Fibroblast of lung (primary cell): ENCODE data around the gene RBM25. TPM values are rescaled to one million over a fixed set of nuclear protein-coding genes. Genes with fewer than 3 reads are reported as not detected.

Source experiments
- DNase-seq, 2 donors: peaks; one replicate each; pipeline versions ENCODE4 v3.0.0 to v3.0.0-alpha.2; 2010; ENCODE audit warnings: low read depth in 2 of 2
- H2AFZ ChIP-seq: 2 replicates; pipeline ENCODE4 v1.5.1; 2012; ENCODE audit warnings: low read length, control low read depth, inconsistent platforms
- H3K27ac ChIP-seq: 2 replicates; pipeline ENCODE4 v1.5.1; 2011; ENCODE audit warnings: low read length, control low read depth; ENCODE audit not compliant: insufficient read depth
- H3K27me3 ChIP-seq: 2 replicates; pipeline ENCODE4 v1.5.1; 2011; ENCODE audit warnings: mild to moderate bottlenecking, low read length; ENCODE audit not compliant: control insufficient read depth, insufficient read depth
- H3K36me3 ChIP-seq: 2 replicates; pipeline ENCODE4 v1.5.1; 2011; ENCODE audit warnings: low read length; ENCODE audit not compliant: control insufficient read depth, insufficient read depth
- H3K4me1 ChIP-seq: 2 replicates; pipeline ENCODE4 v1.5.1; 2011; ENCODE audit warnings: low read length; ENCODE audit not compliant: control insufficient read depth, insufficient read depth; ENCODE audit errors: extremely low read depth
- H3K4me2 ChIP-seq: 2 replicates; pipeline ENCODE4 v1.5.1; 2011; ENCODE audit warnings: low read length, control low read depth; ENCODE audit not compliant: insufficient read depth; ENCODE audit errors: extremely low read depth
- H3K4me3 ChIP-seq, 4 experiments: fragments of 200-600 bp in 1 of 4; sonication (generic) in 1 of 4; replicated peaks in 1 of 4; 2 replicates each; pipeline ENCODE4 v1.5.1; 2011 to 2016; ENCODE audit warnings: low read length in 4 of 4, low read depth in 3 of 4, mild to moderate bottlenecking in 3 of 4, control low read depth in 2 of 4, inconsistent platforms in 1 of 4, mixed read lengths in 1 of 4; ENCODE audit not compliant: insufficient read depth in 1 of 4; ENCODE audit errors: control extremely low read depth in 1 of 4
- H3K79me2 ChIP-seq: 2 replicates; pipeline ENCODE4 v1.5.1; 2012; ENCODE audit warnings: mild to moderate bottlenecking, low read length, inconsistent platforms; ENCODE audit not compliant: control insufficient read depth, insufficient read depth
- H3K9ac ChIP-seq: 2 replicates; pipeline ENCODE4 v1.5.1; 2011; ENCODE audit warnings: mild to moderate bottlenecking, low read length, control low read depth; ENCODE audit not compliant: insufficient read depth
- H3K9me3 ChIP-seq: 2 replicates; pipeline ENCODE4 v1.5.1; 2012; ENCODE audit warnings: low read depth, low read length; ENCODE audit not compliant: control insufficient read depth, insufficient read depth
- H4K20me1 ChIP-seq: 2 replicates; pipeline ENCODE4 v1.5.1; 2011; ENCODE audit warnings: low read length; ENCODE audit not compliant: control insufficient read depth, insufficient read depth; ENCODE audit errors: extremely low read depth
- EZH2 ChIP-seq: IDR thresholded peaks from 2 replicates; pipeline ENCODE4 v1.5.1; 2012; ENCODE audit warnings: low read length, control low read depth, mild to moderate bottlenecking; ENCODE audit errors: missing control alignments
- polyA plus RNA-seq, 2 donors: library from polyadenylated mRNA; depleted of rRNA in 1 of 2; stranded (reverse) in 1 of 2; unstranded in 1 of 2; fragments of >200 nt; gene quantifications; 2 replicates each; pipeline ENCODE4 v1.2.1, GENCODE V29; 2011 to 2012; ENCODE audit warnings: missing spikeins in 1 of 2
- total RNA-seq: library from RNA; depleted of rRNA; stranded (reverse); fragments of >200 nt; gene quantifications from 2 replicates; pipeline ENCODE4 v1.2.1, GENCODE V29; 2014
- TF ChIP-seq, protein P1 (sequence below), 2 donors: IDR thresholded peaks in 1 of 2; conservative IDR thresholded peaks in 1 of 2; 1 replicate in 1 of 2; 2 replicates in 1 of 2; pipeline ENCODE4 v1.5.1; 2011 to 2012; ENCODE audit warnings: low read length in 2 of 2, control low read depth in 1 of 2, inconsistent platforms in 1 of 2, low read depth in 1 of 2, mild to moderate bottlenecking in 1 of 2

The RBM25 gene
- total and polyA plus RNA-seq, 2 donors (not counting 1 experiment from before 2014, with no cell fraction given) = 25.4 to 42.5 TPM

DNA sequence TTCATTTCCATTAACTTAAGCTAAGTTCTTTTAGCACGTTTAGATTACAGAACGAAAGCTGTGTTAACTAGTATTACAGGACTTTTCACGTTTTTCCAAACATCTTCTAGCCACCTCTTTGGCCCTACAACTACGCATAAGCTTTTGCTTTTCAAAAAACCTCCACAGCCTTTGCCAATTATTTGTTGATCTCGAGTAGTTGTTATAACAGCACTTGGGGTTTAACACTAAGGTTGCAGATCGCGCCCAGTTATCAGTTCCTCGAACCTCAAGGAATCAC is 450 bp upstream of the RBM25 start:
- TF ChIP-seq, protein P1, sequence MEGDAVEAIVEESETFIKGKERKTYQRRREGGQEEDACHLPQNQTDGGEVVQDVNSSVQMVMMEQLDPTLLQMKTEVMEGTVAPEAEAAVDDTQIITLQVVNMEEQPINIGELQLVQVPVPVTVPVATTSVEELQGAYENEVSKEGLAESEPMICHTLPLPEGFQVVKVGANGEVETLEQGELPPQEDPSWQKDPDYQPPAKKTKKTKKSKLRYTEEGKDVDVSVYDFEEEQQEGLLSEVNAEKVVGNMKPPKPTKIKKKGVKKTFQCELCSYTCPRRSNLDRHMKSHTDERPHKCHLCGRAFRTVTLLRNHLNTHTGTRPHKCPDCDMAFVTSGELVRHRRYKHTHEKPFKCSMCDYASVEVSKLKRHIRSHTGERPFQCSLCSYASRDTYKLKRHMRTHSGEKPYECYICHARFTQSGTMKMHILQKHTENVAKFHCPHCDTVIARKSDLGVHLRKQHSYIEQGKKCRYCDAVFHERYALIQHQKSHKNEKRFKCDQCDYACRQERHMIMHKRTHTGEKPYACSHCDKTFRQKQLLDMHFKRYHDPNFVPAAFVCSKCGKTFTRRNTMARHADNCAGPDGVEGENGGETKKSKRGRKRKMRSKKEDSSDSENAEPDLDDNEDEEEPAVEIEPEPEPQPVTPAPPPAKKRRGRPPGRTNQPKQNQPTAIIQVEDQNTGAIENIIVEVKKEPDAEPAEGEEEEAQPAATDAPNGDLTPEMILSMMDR (conservative IDR thresholded peaks at IDR 0.05 in 1 of 2, IDR thresholded peaks at IDR 0.05 in 1 of 2; ENCODE audit: low read depth in 1 of 2, low read length in 2 of 2) = no peak
- no peak for TF ChIP-seq EZH2
- DNase-seq = no peak
- peak overlapping the region; percentile 77 for H3K9ac ChIP-seq

DNA sequence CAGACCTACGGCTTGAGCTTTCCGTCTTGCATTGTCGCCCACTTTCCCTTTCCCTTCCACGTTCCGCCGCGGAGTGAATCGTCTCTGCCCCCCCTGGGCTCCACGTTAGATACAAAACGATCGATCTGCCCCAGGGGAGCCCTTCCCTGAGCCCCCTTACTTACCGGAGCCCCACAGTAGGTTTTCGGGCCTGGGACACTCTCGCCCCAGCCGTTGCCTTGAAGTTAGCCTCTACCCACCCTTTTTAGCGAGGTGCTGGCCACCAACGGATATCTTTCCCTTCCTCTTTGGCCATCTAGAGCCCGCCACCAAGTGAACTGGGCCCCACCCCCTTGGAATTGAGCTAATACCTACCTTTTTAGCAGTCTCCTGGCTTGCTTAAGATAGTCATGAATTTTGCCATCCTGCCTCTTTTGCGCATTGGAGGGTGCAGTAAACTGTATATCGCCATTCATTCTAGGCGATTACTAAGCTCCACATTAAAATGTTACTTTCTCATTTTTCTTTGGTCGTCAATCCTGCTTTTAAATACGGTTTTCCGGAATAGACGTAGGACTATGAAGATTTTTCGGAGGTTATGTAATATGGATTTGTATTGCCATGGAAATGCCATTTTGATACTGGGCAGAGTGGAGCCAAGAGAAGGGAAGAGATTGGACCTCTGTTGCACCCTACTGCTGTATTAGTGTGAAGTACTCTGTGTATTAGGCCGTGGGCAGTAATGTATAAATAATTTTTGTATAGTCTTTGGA is 764 bp downstream of the RBM25 start:
- H3K9me3 ChIP-seq = no peaks in the 10 kb centered on the region
- peak overlapping the region; percentile 76 for H3K4me2 ChIP-seq
- no peaks in the 10 kb centered on the region for H3K36me3 ChIP-seq
- H4K20me1 ChIP-seq = no peaks in the 10 kb centered on the region
- peak overlapping the region; percentile 77 for H3K9ac ChIP-seq
- H3K27me3 ChIP-seq = no peaks in the 10 kb centered on the region
- H2AFZ ChIP-seq = no peak overlapping the region
- TF ChIP-seq, protein P1 (conservative IDR thresholded peaks at IDR 0.05 in 1 of 2, IDR thresholded peaks at IDR 0.05 in 1 of 2; ENCODE audit: low read depth in 1 of 2, low read length in 2 of 2) = no peak
- no peak for TF ChIP-seq EZH2
- peaks cover 53% of the 10 kb centered on the region for H3K79me2 ChIP-seq
- peak overlapping the region; percentile 82 to 95 (median 91) for H3K4me3 ChIP-seq
- H3K4me1 ChIP-seq = no peaks in the 10 kb centered on the region
- peak overlapping the region; percentile 91 for H3K27ac ChIP-seq
- peak; percentile 29 to 44 for DNase-seq

More for the DNA sequence above, 450 bp upstream of the RBM25 start:
- Histone ChIP-seq H3K27ac (peak overlapping the region; percentile 91), H3K4me1 (no peaks in the 10 kb centered on the region), H3K27me3 (no peaks in the 10 kb centered on the region), H3K4me3 (peak overlapping the region; percentile 32 to 95 (median 72)), H3K9me3 (no peaks in the 10 kb centered on the region), H4K20me1 (no peaks in the 10 kb centered on the region), H3K79me2 (peaks cover 42% of the 10 kb centered on the region), H2AFZ (peak overlapping the region; percentile 74), H3K4me2 (peak overlapping the region; percentile 68), H3K36me3 (no peaks in the 10 kb centered on the region)

DNA sequence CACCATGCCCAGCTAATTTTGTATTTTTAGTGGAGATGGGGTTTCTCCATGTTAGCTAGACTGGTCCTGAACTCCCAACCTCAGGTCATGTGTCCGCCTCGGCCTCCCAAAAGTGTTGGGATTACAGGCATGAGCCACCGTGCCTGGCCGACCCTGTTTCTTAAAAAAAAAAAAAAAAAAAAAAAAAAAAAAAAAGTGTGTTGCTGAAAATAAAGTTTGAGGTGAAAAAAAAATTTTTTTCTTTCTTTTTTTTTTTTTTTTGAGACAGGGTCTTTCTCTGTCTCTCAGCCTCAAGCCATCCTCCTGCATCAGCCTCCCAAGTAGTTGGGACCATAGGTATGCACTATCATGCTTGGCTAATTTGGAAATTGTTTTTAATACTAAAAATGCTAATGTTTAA is 11.3 kb downstream of the RBM25 start:
- Histone ChIP-seq H3K27me3 (no peaks in the 10 kb centered on the region), H4K20me1 (no peaks in the 10 kb centered on the region), H3K27ac (no peak overlapping the region), H3K36me3 (peaks cover 2% of the 10 kb centered on the region), H3K4me1 (no peaks in the 10 kb centered on the region), H3K4me2 (no peak overlapping the region), H3K9ac (no peak overlapping the region), H3K79me2 (peaks cover 90% of the 10 kb centered on the region), H2AFZ (no peak overlapping the region), H3K4me3 (no peak overlapping the region), H3K9me3 (no peaks in the 10 kb centered on the region)
- TF ChIP-seq, protein P1 (conservative IDR thresholded peaks at IDR 0.05 in 1 of 2, IDR thresholded peaks at IDR 0.05 in 1 of 2; ENCODE audit: low read depth in 1 of 2, low read length in 2 of 2) = no peak
- TF ChIP-seq EZH2 = no peak
- no peak for DNase-seq
